HEK293 (cell line): ENCODE measurements around the gene KLHDC4.

ENCODE experiments used
- CTCF ChIA-PET: fragments of 350-600 bp; formaldehyde crosslinking; extraction: SDS; loops from one replicate; lab custom pipeline; 2021; ENCODE audit warnings: antibody characterized with exemption; lab: Yijun Ruan, JAX
- POLR2A ChIA-PET: fragments of 300-600 bp; formaldehyde crosslinking; extraction: SDS; loops from one replicate; lab custom pipeline; 2020; ENCODE audit warnings: antibody characterized with exemption, inconsistent platforms; lab: Yijun Ruan, JAX
- H3K27ac ChIP-seq: fragments of 200-500 bp; sonication (Bioruptor generic); 2 replicates; pipeline ENCODE4 v1.5.1; 2014; ENCODE audit warnings: low read depth, low read length, control low read depth, inconsistent platforms; ENCODE audit errors: extremely low read depth
- H3K36me3 ChIP-seq, 2 experiments: fragments of 200-500 bp in 1 of 2; sonication (Bioruptor generic) in 1 of 2; 1 replicate in 1 of 2; 2 replicates in 1 of 2; pipeline ENCODE4 v1.5.1; 2014 to 2017; ENCODE audit warnings: inconsistent platforms in 2 of 2, low read length in 2 of 2; ENCODE audit not compliant: control insufficient read depth in 2 of 2, insufficient read depth in 1 of 2
- H3K4me1 ChIP-seq: fragments of 200-500 bp; sonication (Bioruptor generic); 2 replicates; pipeline ENCODE4 v1.5.1; 2014; ENCODE audit warnings: mild to moderate bottlenecking, low read length, inconsistent platforms; ENCODE audit not compliant: control insufficient read depth, insufficient read depth
- H3K4me3 ChIP-seq: 2 replicates; pipeline ENCODE4 v1.5.1; 2011; ENCODE audit warnings: low read depth, mild to moderate bottlenecking, control low read depth, low read length, moderate library complexity
- H3K9me3 ChIP-seq: fragments of 200-500 bp; sonication (Bioruptor generic); 2 replicates; pipeline ENCODE4 v1.5.1; 2014; ENCODE audit warnings: low read depth, low read length, inconsistent platforms; ENCODE audit not compliant: control insufficient read depth, insufficient read depth
- KLF16 ChIP-seq: fragments of 450-650 bp; formaldehyde crosslinking; IDR thresholded peaks from 2 replicates; pipeline ENCODE4 v1.5.1; 2017; ENCODE audit warnings: missing biosample characterization, missing genetic modification characterization
- PRDM1 ChIP-seq: fragments of 450-650 bp; formaldehyde crosslinking; IDR thresholded peaks from 2 replicates; pipeline ENCODE4; 2016; ENCODE audit warnings: missing biosample characterization, missing genetic modification characterization
- PRDM2 ChIP-seq: fragments of 450-650 bp; formaldehyde crosslinking; IDR thresholded peaks from 2 replicates; pipeline ENCODE4 v1.5.1; 2016; ENCODE audit warnings: missing biosample characterization, missing genetic modification characterization, borderline replicate concordance
- ZBTB10 ChIP-seq: fragments of 450-650 bp; formaldehyde crosslinking; IDR thresholded peaks from 2 replicates; pipeline ENCODE4 v1.5.1; 2016; ENCODE audit warnings: missing biosample characterization, missing genetic modification characterization
- ZFP69B ChIP-seq: fragments of 450-650 bp; formaldehyde crosslinking; IDR thresholded peaks from 2 replicates; pipeline ENCODE4 v1.5.1; 2016; ENCODE audit warnings: missing biosample characterization, missing genetic modification characterization
- ZNF140 ChIP-seq: fragments of 450-650 bp; formaldehyde crosslinking; IDR thresholded peaks from 2 replicates; pipeline ENCODE4 v1.5.1; 2016; ENCODE audit warnings: missing biosample characterization, missing genetic modification characterization
- ZNF146 ChIP-seq: fragments of 450-650 bp; formaldehyde crosslinking; IDR thresholded peaks from 2 replicates; pipeline ENCODE4 v1.5.1; 2016; ENCODE audit warnings: missing biosample characterization, missing genetic modification characterization
- ZNF302 ChIP-seq: fragments of 450-650 bp; formaldehyde crosslinking; IDR thresholded peaks from 2 replicates; pipeline ENCODE4 v1.5.1; 2016; ENCODE audit warnings: missing biosample characterization, missing genetic modification characterization, low read depth
- ZNF398 ChIP-seq: fragments of 450-650 bp; formaldehyde crosslinking; IDR thresholded peaks from 2 replicates; pipeline ENCODE4 v1.5.1; 2017; ENCODE audit warnings: missing biosample characterization, missing genetic modification characterization
- ZNF530 ChIP-seq: fragments of 450-650 bp; formaldehyde crosslinking; IDR thresholded peaks from 2 replicates; pipeline ENCODE4 v1.5.1; 2016; ENCODE audit warnings: low read depth, missing biosample characterization, missing genetic modification characterization
- ZNF544 ChIP-seq: fragments of 450-650 bp; formaldehyde crosslinking; IDR thresholded peaks from 2 replicates; pipeline ENCODE4 v1.5.0; 2017; ENCODE audit warnings: missing biosample characterization, missing genetic modification characterization
- ZNF677 ChIP-seq: fragments of 450-650 bp; IDR thresholded peaks from 2 replicates; pipeline ENCODE4 v1.5.0; 2018; ENCODE audit warnings: missing biosample characterization, mild to moderate bottlenecking, missing genetic modification characterization, moderate library complexity
- ZNF701 ChIP-seq: fragments of 450-650 bp; formaldehyde crosslinking; IDR thresholded peaks from 2 replicates; pipeline ENCODE4 v1.5.1; 2016; ENCODE audit warnings: missing biosample characterization, missing genetic modification characterization
- TF ChIP-seq, protein P1 (sequence below): fragments of 450-650 bp; formaldehyde crosslinking; IDR thresholded peaks from 2 replicates; pipeline ENCODE4 v1.5.1; 2016; ENCODE audit warnings: missing biosample characterization, missing genetic modification characterization

KLHDC4 gene

DNA sequence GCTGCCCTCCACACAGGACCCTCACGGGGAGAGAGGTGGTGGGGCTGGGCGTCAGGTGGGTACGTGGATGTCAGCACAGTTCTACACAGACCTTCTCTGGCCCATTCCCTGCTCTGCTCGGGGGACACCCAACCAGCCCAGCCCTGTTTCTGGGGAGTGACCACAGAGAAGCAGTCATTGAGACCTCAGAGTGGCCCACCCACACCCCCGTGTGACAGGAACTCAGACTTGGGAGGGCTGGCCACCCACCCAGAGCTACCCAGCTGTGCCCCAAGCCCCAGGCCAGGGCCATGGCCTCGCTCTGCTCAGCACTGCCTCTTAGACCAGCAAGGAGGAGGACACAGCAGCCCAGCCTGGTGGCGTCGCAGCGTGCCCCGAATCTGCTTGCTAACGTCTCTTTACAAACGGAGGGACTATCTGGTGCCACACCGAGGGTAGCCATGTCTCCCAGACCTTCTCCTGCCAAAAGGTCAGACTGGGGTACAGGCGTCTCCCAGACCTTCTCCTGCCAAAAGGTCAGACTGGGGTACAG lies 77.7 kb downstream of the KLHDC4 start:
- CTCF ChIA-PET, result interaction anchor here (0.6 kb wide), 1 partner anchor 1708 kb away, joined by 3 read pairs; no protein-coding TSS in a partner anchor
- POLR2A ChIA-PET, result no interaction called here
- Histone ChIP-seq H3K4me3 (no peak overlapping the region), H3K27ac (no peak overlapping the region), H3K4me1 (no peaks in the 10 kb centered on the region), H3K36me3 (no peaks in the 10 kb centered on the region), H3K9me3 (no peaks in the 10 kb centered on the region)
- no peak for TF ChIP-seq ZNF302 (tag by site-specific recombination)
- TF ChIP-seq ZFP69B (tag by site-specific recombination), result no peak
- TF ChIP-seq ZNF701 (tag by site-specific recombination), result no peak
- TF ChIP-seq ZNF398 (tag by site-specific recombination), result no peak
- TF ChIP-seq ZNF544 (tag by site-specific recombination), result no peak
- no peak for TF ChIP-seq ZNF146 (tag by site-specific recombination)
- no peak for TF ChIP-seq ZNF530 (tag by site-specific recombination)
- no peak for TF ChIP-seq ZNF140
- TF ChIP-seq PRDM1 (tag by site-specific recombination), result no peak
- TF ChIP-seq PRDM2 (tag by site-specific recombination), result no peak
- TF ChIP-seq ZNF677, result no peak
- no peak for TF ChIP-seq ZBTB10 (tag by site-specific recombination)
- TF ChIP-seq, protein P1, sequence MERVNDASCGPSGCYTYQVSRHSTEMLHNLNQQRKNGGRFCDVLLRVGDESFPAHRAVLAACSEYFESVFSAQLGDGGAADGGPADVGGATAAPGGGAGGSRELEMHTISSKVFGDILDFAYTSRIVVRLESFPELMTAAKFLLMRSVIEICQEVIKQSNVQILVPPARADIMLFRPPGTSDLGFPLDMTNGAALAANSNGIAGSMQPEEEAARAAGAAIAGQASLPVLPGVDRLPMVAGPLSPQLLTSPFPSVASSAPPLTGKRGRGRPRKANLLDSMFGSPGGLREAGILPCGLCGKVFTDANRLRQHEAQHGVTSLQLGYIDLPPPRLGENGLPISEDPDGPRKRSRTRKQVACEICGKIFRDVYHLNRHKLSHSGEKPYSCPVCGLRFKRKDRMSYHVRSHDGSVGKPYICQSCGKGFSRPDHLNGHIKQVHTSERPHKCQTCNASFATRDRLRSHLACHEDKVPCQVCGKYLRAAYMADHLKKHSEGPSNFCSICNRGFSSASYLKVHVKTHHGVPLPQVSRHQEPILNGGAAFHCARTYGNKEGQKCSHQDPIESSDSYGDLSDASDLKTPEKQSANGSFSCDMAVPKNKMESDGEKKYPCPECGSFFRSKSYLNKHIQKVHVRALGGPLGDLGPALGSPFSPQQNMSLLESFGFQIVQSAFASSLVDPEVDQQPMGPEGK (tag by site-specific recombination), result no peak
- no peak for TF ChIP-seq KLF16 (tag by site-specific recombination)
